Neural crest cell (in vitro differentiated cells): ENCODE measurements around the gene LRRC27. TPM values are rescaled to one million over a fixed set of nuclear protein-coding genes. Genes with fewer than 3 reads are reported as not detected.

ENCODE experiments used
- DNase-seq: peaks from one replicate; pipeline ENCODE4 v3.0.0; 2021; ENCODE audit warnings: low read depth, mixed read lengths, low spot score
- H3K27ac Mint-ChIP-seq: one replicate; pipeline ENCODE4 v1.8.0; 2021; ENCODE audit warnings: mild to moderate bottlenecking, mixed read lengths; ENCODE audit not compliant: unreplicated experiment
- H3K27me3 Mint-ChIP-seq: 2 replicates; pipeline ENCODE4 v1.8.0; 2021; ENCODE audit warnings: low read depth, mild to moderate bottlenecking, mixed read lengths
- H3K36me3 Mint-ChIP-seq: 2 replicates; pipeline ENCODE4 v1.8.0; 2021; ENCODE audit warnings: low read depth, mild to moderate bottlenecking, mixed read lengths
- H3K4me1 Mint-ChIP-seq: 2 replicates; pipeline ENCODE4 v1.8.0; 2021; ENCODE audit warnings: mixed read lengths
- H3K4me3 Mint-ChIP-seq: one replicate; pipeline ENCODE4 v1.8.0; 2021; ENCODE audit warnings: mild to moderate bottlenecking, mixed read lengths
- H3K9me3 Mint-ChIP-seq: 2 replicates; pipeline ENCODE4 v1.8.0; 2021; ENCODE audit warnings: mixed read lengths
- CTCF ChIP-seq: fragments of 200-600 bp; sonication (generic); conservative IDR thresholded peaks from 2 replicates; pipeline ENCODE4 v1.5.0; 2021; ENCODE audit warnings: antibody characterized with exemption, mild to moderate bottlenecking
- total RNA-seq: library from RNA; stranded (reverse); gene quantifications from 2 replicates; pipeline ENCODE4 v1.2.1, GENCODE V29; 2021

The LRRC27 gene
- total RNA-seq, 1 donor from 2014 or later: 21.9 TPM

GRCh38 chr10:132416566-132417256 is 84.7 kb downstream of the LRRC27 start:
- Mint-ChIP-seq H3K36me3 (peaks cover 6% of the 10 kb centered on the region), H3K27me3 (no peaks in the 10 kb centered on the region), H3K27ac (no peak overlapping the region), H3K4me3 (no peak overlapping the region), H3K9me3 (no peaks in the 10 kb centered on the region), H3K4me1 (peaks cover 42% of the 10 kb centered on the region)
- DNase-seq: no peak
- TF ChIP-seq CTCF: no peak

GRCh38 chr10:132417257-132417910 is 85.4 kb downstream of the LRRC27 start:
- DNase-seq: no peak
- H3K27ac Mint-ChIP-seq: no peak overlapping the region
- no peak for TF ChIP-seq CTCF
- peaks cover 6% of the 10 kb centered on the region for H3K36me3 Mint-ChIP-seq
- no peak overlapping the region for H3K4me3 Mint-ChIP-seq
- H3K4me1 Mint-ChIP-seq: peaks cover 42% of the 10 kb centered on the region
- H3K9me3 Mint-ChIP-seq: no peaks in the 10 kb centered on the region
- H3K27me3 Mint-ChIP-seq: no peaks in the 10 kb centered on the region

- peak overlapping the region; percentile 67 for H3K4me3 Mint-ChIP-seq
- H3K27me3 Mint-ChIP-seq: no peaks in the 10 kb centered on the region
- TF ChIP-seq CTCF: no peak
- no peaks in the 10 kb centered on the region for H3K9me3 Mint-ChIP-seq
- H3K36me3 Mint-ChIP-seq: peaks cover 6% of the 10 kb centered on the region
- H3K27ac Mint-ChIP-seq: peak overlapping the region; percentile 92
- H3K4me1 Mint-ChIP-seq: peaks cover 43% of the 10 kb centered on the region
- no peak for DNase-seq
Measured at GRCh38 chr10:132417957-132418441, 86.0 kb downstream of the LRRC27 start.

GRCh38 chr10:132418527-132419416 is 86.8 kb downstream of the LRRC27 start:
- no peaks in the 10 kb centered on the region for H3K27me3 Mint-ChIP-seq
- H3K4me3 Mint-ChIP-seq: no peak overlapping the region
- peaks cover 50% of the 10 kb centered on the region for H3K4me1 Mint-ChIP-seq
- no peaks in the 10 kb centered on the region for H3K9me3 Mint-ChIP-seq
- H3K36me3 Mint-ChIP-seq: peaks cover 6% of the 10 kb centered on the region
- no peak for TF ChIP-seq CTCF
- DNase-seq: no peak
- peak overlapping the region; percentile 92 for H3K27ac Mint-ChIP-seq
